Measurements from ENCODE around the gene PAPSS2. TPM values are rescaled to one million over a fixed set of nuclear protein-coding genes. Genes with fewer than 3 reads are reported as not detected.

PAPSS2 gene
- total and polyA plus RNA-seq, 2 experiments from 2014 or later, result 13.2 to 19.6 TPM

DNA sequence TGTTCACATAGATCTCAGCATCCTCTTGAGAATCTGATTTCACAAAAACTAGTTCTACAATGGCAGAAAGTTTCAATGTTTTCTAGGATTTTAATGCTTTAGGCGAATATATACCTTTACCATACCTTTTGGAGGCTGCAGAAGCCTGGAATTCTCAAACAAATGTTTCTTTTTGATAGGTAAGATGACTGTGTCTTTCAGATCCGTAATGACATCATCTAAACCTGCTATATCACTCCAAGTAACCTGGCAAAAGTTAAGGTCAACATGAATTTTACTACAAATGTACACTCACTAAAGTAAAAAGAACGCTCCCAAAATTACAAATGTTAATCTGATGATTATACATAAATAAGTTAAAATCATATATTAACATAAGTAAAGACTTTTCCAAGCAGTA lies 130.5 kb downstream of the PAPSS2 start (continued):
- TF ChIP-seq, protein P1, sequence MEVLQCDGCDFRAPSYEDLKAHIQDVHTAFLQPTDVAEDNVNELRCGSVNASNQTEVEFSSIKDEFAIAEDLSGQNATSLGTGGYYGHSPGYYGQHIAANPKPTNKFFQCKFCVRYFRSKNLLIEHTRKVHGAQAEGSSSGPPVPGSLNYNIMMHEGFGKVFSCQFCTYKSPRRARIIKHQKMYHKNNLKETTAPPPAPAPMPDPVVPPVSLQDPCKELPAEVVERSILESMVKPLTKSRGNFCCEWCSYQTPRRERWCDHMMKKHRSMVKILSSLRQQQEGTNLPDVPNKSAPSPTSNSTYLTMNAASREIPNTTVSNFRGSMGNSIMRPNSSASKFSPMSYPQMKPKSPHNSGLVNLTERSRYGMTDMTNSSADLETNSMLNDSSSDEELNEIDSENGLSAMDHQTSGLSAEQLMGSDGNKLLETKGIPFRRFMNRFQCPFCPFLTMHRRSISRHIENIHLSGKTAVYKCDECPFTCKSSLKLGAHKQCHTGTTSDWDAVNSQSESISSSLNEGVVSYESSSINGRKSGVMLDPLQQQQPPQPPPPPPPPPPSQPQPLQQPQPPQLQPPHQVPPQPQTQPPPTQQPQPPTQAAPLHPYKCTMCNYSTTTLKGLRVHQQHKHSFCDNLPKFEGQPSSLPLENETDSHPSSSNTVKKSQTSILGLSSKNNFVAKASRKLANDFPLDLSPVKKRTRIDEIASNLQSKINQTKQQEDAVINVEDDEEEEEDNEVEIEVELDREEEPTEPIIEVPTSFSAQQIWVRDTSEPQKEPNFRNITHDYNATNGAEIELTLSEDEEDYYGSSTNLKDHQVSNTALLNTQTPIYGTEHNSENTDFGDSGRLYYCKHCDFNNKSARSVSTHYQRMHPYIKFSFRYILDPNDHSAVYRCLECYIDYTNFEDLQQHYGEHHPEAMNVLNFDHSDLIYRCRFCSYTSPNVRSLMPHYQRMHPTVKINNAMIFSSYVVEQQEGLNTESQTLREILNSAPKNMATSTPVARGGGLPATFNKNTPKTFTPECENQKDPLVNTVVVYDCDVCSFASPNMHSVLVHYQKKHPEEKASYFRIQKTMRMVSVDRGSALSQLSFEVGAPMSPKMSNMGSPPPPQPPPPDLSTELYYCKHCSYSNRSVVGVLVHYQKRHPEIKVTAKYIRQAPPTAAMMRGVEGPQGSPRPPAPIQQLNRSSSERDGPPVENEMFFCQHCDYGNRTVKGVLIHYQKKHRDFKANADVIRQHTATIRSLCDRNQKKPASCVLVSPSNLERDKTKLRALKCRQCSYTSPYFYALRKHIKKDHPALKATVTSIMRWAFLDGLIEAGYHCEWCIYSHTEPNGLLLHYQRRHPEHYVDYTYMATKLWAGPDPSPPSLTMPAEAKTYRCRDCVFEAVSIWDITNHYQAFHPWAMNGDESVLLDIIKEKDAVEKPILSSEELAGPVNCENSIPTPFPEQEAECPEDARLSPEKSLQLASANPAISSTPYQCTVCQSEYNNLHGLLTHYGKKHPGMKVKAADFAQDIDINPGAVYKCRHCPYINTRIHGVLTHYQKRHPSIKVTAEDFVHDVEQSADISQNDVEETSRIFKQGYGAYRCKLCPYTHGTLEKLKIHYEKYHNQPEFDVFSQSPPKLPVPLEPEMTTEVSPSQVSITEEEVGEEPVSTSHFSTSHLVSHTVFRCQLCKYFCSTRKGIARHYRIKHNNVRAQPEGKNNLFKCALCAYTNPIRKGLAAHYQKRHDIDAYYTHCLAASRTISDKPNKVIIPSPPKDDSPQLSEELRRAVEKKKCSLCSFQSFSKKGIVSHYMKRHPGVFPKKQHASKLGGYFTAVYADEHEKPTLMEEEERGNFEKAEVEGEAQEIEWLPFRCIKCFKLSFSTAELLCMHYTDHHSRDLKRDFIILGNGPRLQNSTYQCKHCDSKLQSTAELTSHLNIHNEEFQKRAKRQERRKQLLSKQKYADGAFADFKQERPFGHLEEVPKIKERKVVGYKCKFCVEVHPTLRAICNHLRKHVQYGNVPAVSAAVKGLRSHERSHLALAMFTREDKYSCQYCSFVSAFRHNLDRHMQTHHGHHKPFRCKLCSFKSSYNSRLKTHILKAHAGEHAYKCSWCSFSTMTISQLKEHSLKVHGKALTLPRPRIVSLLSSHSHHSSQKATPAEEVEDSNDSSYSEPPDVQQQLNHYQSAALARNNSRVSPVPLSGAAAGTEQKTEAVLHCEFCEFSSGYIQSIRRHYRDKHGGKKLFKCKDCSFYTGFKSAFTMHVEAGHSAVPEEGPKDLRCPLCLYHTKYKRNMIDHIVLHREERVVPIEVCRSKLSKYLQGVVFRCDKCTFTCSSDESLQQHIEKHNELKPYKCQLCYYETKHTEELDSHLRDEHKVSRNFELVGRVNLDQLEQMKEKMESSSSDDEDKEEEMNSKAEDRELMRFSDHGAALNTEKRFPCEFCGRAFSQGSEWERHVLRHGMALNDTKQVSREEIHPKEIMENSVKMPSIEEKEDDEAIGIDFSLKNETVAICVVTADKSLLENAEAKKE (CRISPR knock-in tag; IDR thresholded peaks at IDR 0.05), result no peak
- TF ChIP-seq ZNF114 (CRISPR knock-in tag; IDR thresholded peaks at IDR 0.05) (no peak), POLR2AphosphoS5 (IDR thresholded peaks at IDR 0.05; ENCODE audit: low read depth) (no peak), EZH2 (IDR thresholded peaks at IDR 0.05; ENCODE audit: low read depth, unreplicated experiment) (no peak), ETS1 (IDR thresholded peaks at IDR 0.05) (no peak)

DNA sequence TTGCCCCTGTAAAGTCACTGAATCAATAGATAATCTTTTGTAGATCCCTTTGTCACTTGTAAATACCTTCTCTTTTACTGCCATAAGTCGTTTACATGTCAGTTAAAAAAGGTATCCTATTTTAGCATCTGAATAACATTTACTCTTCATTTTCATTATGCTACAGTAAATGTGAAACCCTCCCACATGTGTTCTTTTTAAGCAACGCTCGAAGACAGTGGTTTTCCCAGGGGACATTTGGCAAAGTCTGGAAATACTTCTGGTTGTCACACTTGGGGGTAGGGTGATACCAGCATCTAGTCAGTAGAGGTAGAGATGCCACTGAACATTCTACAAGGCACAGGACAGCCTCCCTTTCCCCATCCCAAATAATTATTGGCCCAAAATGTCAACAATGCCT lies 134.6 kb downstream of the PAPSS2 start:
- no peaks in the 10 kb centered on the region for H3K9me2 ChIP-seq (ENCODE audit: insufficient read depth)
- TF ChIP-seq EZH2 (IDR thresholded peaks at IDR 0.05; ENCODE audit: low read depth, unreplicated experiment) (no peak), REST (IDR thresholded peaks at IDR 0.05; ENCODE audit: unreplicated experiment) (no peak)
- no peak overlapping the region for H3K4me3 Mint-ChIP-seq
- no peaks in the 10 kb centered on the region for H3K36me3 ChIP-seq (ENCODE audit: insufficient read depth)
- no peak overlapping the region for H2AFZ ChIP-seq
- H3K27me3 ChIP-seq (ENCODE audit: insufficient read depth), result no peaks in the 10 kb centered on the region
- peaks cover 3% of the 10 kb centered on the region for H3K27me3 Mint-ChIP-seq (ENCODE audit: insufficient read depth, low read depth, poor library complexity)
- H3K4me1 Mint-ChIP-seq, result peaks cover 15% of the 10 kb centered on the region
- 0 out of 2 replicates have a peak overlapping the region, but pooled peaks have one; percentile 11 for H3K4me2 ChIP-seq
- H3F3A ChIP-seq (replicated peaks; ENCODE audit: low read depth), result no peaks in the 10 kb centered on the region
- peaks cover 9% of the 10 kb centered on the region; the same call in 1 of the 2 replicates for H3K4me1 ChIP-seq (ENCODE audit: insufficient read depth)
- no peak overlapping the region for H3K27ac ChIP-seq (ENCODE audit: low read depth)
- peaks cover 10% of the 10 kb centered on the region for H3K9me3 Mint-ChIP-seq
- H4K20me1 ChIP-seq (replicated peaks; ENCODE audit: insufficient read depth), result no peaks in the 10 kb centered on the region; the same call in 1 of the 2 replicates
- peaks cover 38% of the 10 kb centered on the region for H3K79me2 ChIP-seq (replicated peaks; ENCODE audit: insufficient read depth)
- no peak for ATAC-seq
- no peak overlapping the region for H3K27ac Mint-ChIP-seq
- H3K36me3 Mint-ChIP-seq (ENCODE audit: low read depth), result peaks cover 42% of the 10 kb centered on the region
- H3K4me3 ChIP-seq, result no peak overlapping the region
- DNase-seq (ENCODE audit: low spot score), result no peak

All from GM23338 (cell line).